OCI-LY1 (cell line): ENCODE measurements around the gene AJAP1.

Experiments used
- H2AFZ ChIP-seq: fragments of 200-600 bp; sonication (generic), shearing (Covaris generic); 2 replicates; pipeline ENCODE4 v1.6.0; 2014; ENCODE audit warnings: antibody characterized with exemption, mild to moderate bottlenecking, low read length
- H3F3A ChIP-seq: fragments of 200-600 bp; sonication (generic), shearing (Covaris generic); 2 replicates; pipeline ENCODE4 v1.6.0; 2014; ENCODE audit warnings: mild to moderate bottlenecking, antibody characterized with exemption, low read length, moderate library complexity; ENCODE audit not compliant: insufficient read depth
- H3K27ac ChIP-seq: fragments of 200-600 bp; sonication (generic); 2 replicates; pipeline ENCODE4 v1.5.1; 2014; ENCODE audit warnings: low read length, mixed run types, mild to moderate bottlenecking, low read depth; ENCODE audit not compliant: poor library complexity, severe bottlenecking
- H3K27me3 ChIP-seq: fragments of 200-600 bp; sonication (generic); 2 replicates; pipeline ENCODE4 v1.6.0; 2014; ENCODE audit warnings: antibody characterized with exemption, mild to moderate bottlenecking, low read length, moderate library complexity; ENCODE audit not compliant: insufficient read depth
- H3K36me3 ChIP-seq: fragments of 200-600 bp; sonication (generic); 2 replicates; pipeline ENCODE4 v1.6.1; 2014; ENCODE audit warnings: mild to moderate bottlenecking, antibody characterized with exemption, low read length, moderate library complexity, mixed read lengths; ENCODE audit not compliant: insufficient read depth
- H3K4me1 ChIP-seq: fragments of 200-600 bp; sonication (generic); 2 replicates; pipeline ENCODE4 v1.5.1; 2014; ENCODE audit warnings: mild to moderate bottlenecking, low read length, moderate library complexity; ENCODE audit not compliant: insufficient read depth, severe bottlenecking
- H3K4me2 ChIP-seq: fragments of 200-600 bp; sonication (generic), shearing (Covaris generic); 2 replicates; pipeline ENCODE4 v1.6.1; 2014; ENCODE audit warnings: low read length
- H3K4me3 ChIP-seq: fragments of 200-600 bp; sonication (generic); 2 replicates; pipeline ENCODE4 v1.5.1; 2014; ENCODE audit warnings: low read length, low read depth, mild to moderate bottlenecking, mixed read lengths; ENCODE audit not compliant: poor library complexity, severe bottlenecking
- H3K79me2 ChIP-seq: fragments of 200-600 bp; shearing (Covaris generic); 2 replicates; pipeline ENCODE4 v1.6.1; 2016; ENCODE audit warnings: mixed run types, low read length, mixed read lengths; ENCODE audit not compliant: insufficient read depth
- H3K9ac ChIP-seq: fragments of 200-600 bp; sonication (generic), shearing (Covaris generic); 2 replicates; pipeline ENCODE4 v1.6.1; 2014; ENCODE audit warnings: mild to moderate bottlenecking, low read length, mixed read lengths
- H3K9me2 ChIP-seq: fragments of 200-600 bp; sonication (generic), shearing (Covaris generic); 2 replicates; pipeline ENCODE4 v1.6.1; 2014; ENCODE audit warnings: low read depth, mild to moderate bottlenecking, low read length, mixed read lengths
- H3K9me3 ChIP-seq: fragments of 200-600 bp; shearing (Covaris generic); 2 replicates; pipeline ENCODE4 v1.6.1; 2014; ENCODE audit warnings: low read length, mixed read lengths
- H4K20me1 ChIP-seq: fragments of 200-600 bp; sonication (generic), shearing (Covaris generic); 2 replicates; pipeline ENCODE4 v1.6.0; 2016; ENCODE audit warnings: mild to moderate bottlenecking, low read length; ENCODE audit not compliant: insufficient read depth
- EZH2 ChIP-seq: fragments of 200-600 bp; sonication (generic), shearing (Covaris generic); IDR thresholded peaks from 2 replicates; pipeline ENCODE4 v1.8.0; 2017; ENCODE audit warnings: borderline replicate concordance, mixed run types, mild to moderate bottlenecking, antibody characterized with exemption, low read length, moderate library complexity, mixed read lengths
- TF ChIP-seq, protein P1 (sequence below): fragments of 200-600 bp; sonication (generic), shearing (Covaris generic); IDR thresholded peaks from 2 replicates; pipeline ENCODE4 v1.5.1; 2017; ENCODE audit warnings: mild to moderate bottlenecking, antibody characterized with exemption, low read length, moderate library complexity, mixed read lengths

The AJAP1 gene

DNA sequence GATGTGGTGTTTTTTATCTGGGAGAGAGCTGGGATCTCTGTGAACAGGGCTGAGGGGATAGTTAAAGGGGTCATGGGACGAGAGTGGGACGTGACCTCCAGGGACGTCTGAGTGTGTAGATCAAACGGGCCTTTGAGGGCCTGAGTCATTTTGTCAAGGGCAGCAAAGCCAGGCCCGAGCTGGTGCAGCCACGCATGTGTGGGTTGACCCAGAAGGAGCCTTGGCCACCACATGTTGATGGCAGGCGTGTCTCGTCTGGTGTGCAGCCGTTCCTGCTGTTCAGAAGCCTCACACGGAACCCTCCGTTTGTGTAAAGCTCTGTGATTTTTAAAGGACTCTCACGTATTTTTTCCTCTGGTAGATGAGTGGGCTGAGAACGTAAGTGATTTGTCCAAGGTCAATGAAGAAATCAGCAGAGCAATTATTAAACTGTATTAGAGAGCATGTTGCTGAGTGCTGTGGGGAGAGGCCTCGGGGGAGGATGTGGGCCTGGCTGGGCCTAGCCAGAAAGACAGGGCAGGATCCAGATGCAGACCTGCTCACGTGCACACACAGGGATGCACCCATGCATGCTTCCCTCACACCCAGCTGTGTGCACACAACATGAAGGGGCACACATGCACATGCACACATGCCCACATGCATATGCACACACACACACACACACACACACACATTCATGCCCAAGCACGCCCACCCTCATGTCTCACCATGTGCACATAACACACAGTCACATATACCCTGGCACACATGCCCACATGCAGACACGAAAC is 89.8 kb downstream of the AJAP1 start:
- Histone ChIP-seq H3F3A (no peaks in the 10 kb centered on the region), H3K79me2 (no peaks in the 10 kb centered on the region), H3K9me3 (no peaks in the 10 kb centered on the region), H3K4me1 (no peaks in the 10 kb centered on the region), H3K36me3 (no peaks in the 10 kb centered on the region), H4K20me1 (no peaks in the 10 kb centered on the region), H3K9me2 (no peaks in the 10 kb centered on the region), H3K9ac (no peak overlapping the region), H3K4me3 (no peak overlapping the region), H3K27me3 (no peaks in the 10 kb centered on the region), H3K27ac (no peak overlapping the region), H3K4me2 (no peak overlapping the region), H2AFZ (no peak overlapping the region)
- TF ChIP-seq EZH2: no peak

DNA sequence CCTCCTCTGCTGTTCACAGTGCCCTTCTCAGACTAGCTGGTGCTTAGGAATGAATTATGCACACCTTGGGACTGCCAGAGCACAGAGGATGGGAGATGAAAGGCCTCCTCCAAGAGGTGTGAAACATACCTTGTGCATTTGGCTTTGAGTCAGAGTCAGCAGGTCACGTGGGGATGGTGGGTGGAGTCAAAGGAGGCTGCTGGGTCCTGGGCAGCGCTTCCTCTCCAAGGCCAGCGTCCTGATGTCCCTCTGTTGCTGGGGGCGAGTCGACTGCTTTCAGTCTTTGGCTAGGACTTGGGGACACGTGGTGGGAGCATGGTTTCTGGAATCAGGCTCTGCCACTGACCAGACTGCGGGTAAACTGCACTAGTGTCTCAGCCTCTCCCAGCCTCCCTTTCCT is 91.2 kb downstream of the AJAP1 start:
- H3K4me1 ChIP-seq: no peaks in the 10 kb centered on the region
- H2AFZ ChIP-seq: no peak overlapping the region
- no peaks in the 10 kb centered on the region for H3F3A ChIP-seq
- no peaks in the 10 kb centered on the region for H3K27me3 ChIP-seq
- H4K20me1 ChIP-seq: no peaks in the 10 kb centered on the region
- H3K36me3 ChIP-seq: no peaks in the 10 kb centered on the region
- no peaks in the 10 kb centered on the region for H3K9me3 ChIP-seq
- TF ChIP-seq, protein P1, sequence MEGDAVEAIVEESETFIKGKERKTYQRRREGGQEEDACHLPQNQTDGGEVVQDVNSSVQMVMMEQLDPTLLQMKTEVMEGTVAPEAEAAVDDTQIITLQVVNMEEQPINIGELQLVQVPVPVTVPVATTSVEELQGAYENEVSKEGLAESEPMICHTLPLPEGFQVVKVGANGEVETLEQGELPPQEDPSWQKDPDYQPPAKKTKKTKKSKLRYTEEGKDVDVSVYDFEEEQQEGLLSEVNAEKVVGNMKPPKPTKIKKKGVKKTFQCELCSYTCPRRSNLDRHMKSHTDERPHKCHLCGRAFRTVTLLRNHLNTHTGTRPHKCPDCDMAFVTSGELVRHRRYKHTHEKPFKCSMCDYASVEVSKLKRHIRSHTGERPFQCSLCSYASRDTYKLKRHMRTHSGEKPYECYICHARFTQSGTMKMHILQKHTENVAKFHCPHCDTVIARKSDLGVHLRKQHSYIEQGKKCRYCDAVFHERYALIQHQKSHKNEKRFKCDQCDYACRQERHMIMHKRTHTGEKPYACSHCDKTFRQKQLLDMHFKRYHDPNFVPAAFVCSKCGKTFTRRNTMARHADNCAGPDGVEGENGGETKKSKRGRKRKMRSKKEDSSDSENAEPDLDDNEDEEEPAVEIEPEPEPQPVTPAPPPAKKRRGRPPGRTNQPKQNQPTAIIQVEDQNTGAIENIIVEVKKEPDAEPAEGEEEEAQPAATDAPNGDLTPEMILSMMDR: no peak
- TF ChIP-seq EZH2: no peak
- H3K79me2 ChIP-seq: no peaks in the 10 kb centered on the region
- H3K4me2 ChIP-seq: no peak overlapping the region
- H3K9me2 ChIP-seq: no peaks in the 10 kb centered on the region
- H3K9ac ChIP-seq: no peak overlapping the region
- no peak overlapping the region for H3K4me3 ChIP-seq
- no peak overlapping the region for H3K27ac ChIP-seq

DNA sequence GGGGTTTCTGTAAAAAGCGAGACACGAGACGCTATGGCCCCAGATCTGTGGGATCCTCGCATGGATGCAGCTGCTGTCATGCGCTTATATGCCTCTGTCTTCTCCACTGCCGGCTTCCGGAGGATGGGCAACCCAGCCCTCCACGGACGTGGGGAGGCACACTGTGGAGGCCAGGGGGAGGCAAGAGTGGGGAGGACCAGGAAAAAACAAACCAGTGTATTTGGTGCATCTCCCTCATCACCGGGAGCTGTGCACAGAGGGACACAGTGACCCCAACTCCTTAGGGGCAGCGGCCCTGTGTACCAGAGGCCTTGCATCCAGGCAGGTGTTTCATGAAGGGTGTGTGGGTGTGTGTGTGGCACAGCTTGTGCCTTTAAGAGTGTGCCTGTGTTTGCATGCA is 95.0 kb downstream of the AJAP1 start:
- Histone ChIP-seq H3K4me2 (no peak overlapping the region), H3K27me3 (peaks cover 3% of the 10 kb centered on the region; the same call in 1 of the 2 replicates), H3K36me3 (no peaks in the 10 kb centered on the region), H3K9ac (no peak overlapping the region), H4K20me1 (no peaks in the 10 kb centered on the region), H3K79me2 (no peaks in the 10 kb centered on the region), H3K9me3 (no peaks in the 10 kb centered on the region), H2AFZ (no peak overlapping the region), H3K4me3 (no peak overlapping the region), H3K27ac (no peak overlapping the region), H3F3A (no peaks in the 10 kb centered on the region), H3K9me2 (no peaks in the 10 kb centered on the region), H3K4me1 (no peaks in the 10 kb centered on the region)
- TF ChIP-seq EZH2: no peak
- TF ChIP-seq, protein P1: no peak

DNA sequence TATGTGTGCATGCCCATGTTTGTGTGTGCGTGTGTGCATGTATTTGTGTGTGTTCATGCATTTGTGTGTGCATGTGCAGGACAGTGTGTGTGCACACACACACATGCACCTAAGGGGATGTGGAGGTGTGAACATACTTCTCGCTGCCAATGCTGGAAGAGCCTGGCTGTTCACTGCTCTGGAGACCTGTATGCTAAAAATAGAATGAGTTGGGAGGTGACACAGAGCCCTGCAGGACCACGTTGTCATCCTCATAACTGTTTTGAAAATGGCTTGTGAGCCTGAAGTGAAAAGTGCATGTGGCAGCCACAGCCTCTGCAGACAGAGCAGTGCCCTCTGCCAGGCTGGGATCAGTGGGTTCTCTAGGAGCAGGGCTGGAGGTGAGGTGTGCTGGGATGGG is 95.8 kb downstream of the AJAP1 start:
- Histone ChIP-seq H3K4me2 (no peak overlapping the region), H3F3A (no peaks in the 10 kb centered on the region), H3K27me3 (peaks cover 4% of the 10 kb centered on the region; the same call in 1 of the 2 replicates), H4K20me1 (no peaks in the 10 kb centered on the region), H3K4me3 (no peak overlapping the region), H3K9me3 (no peaks in the 10 kb centered on the region), H3K4me1 (no peaks in the 10 kb centered on the region), H3K27ac (no peak overlapping the region), H3K79me2 (no peaks in the 10 kb centered on the region), H3K9me2 (no peaks in the 10 kb centered on the region), H2AFZ (no peak overlapping the region), H3K9ac (no peak overlapping the region), H3K36me3 (no peaks in the 10 kb centered on the region)
- TF ChIP-seq, protein P1: no peak
- no peak for TF ChIP-seq EZH2
